HepG2 (cell line): ENCODE results near the gene CDR2L. TPM values are rescaled to one million over a fixed set of nuclear protein-coding genes. Genes with fewer than 3 reads are reported as not detected.
A peak's percentile ranks its signal among the peaks of the same experiment; 100 is the strongest.

Experiments
- E2F1 ChIP-seq: sonication (generic); formaldehyde crosslinking; IDR thresholded peaks from 2 replicates; pipeline ENCODE4 v1.5.0; 2020; ENCODE audit warnings: missing genetic modification reagents
- HOMEZ ChIP-seq: IDR thresholded peaks from 2 replicates; pipeline ENCODE4 v1.6.1; 2016; ENCODE audit warnings: low read depth
- POLR2AphosphoS5 ChIP-seq: IDR thresholded peaks from 2 replicates; pipeline ENCODE4 v1.6.1; 2012; ENCODE audit warnings: low read depth, low read length
- RCOR2 ChIP-seq: IDR thresholded peaks from 2 replicates; pipeline ENCODE4 v1.6.1; 2016; ENCODE audit warnings: missing biosample characterization, missing genetic modification reagents
- SP5 ChIP-seq: IDR thresholded peaks from 2 replicates; pipeline ENCODE4 v1.6.1; 2016; ENCODE audit warnings: low read depth, borderline replicate concordance
- TP53 ChIP-seq: sonication (generic); formaldehyde crosslinking; conservative IDR thresholded peaks from 2 replicates; pipeline ENCODE4 v1.4.0; 2020; ENCODE audit warnings: missing genetic modification reagents
- ZNF234 ChIP-seq: sonication (generic); formaldehyde crosslinking; conservative IDR thresholded peaks from 2 replicates; pipeline ENCODE4 v1.5.1; 2020; ENCODE audit warnings: mild to moderate bottlenecking, missing genetic modification reagents
- ZNF326 ChIP-seq: sonication (generic); formaldehyde crosslinking; IDR thresholded peaks from 2 replicates; pipeline ENCODE4 v1.4.0; 2020; ENCODE audit warnings: missing genetic modification reagents, borderline replicate concordance
- ZNF629 ChIP-seq: sonication (generic); formaldehyde crosslinking; conservative IDR thresholded peaks from 2 replicates; pipeline ENCODE4 v1.5.0; 2020; ENCODE audit warnings: missing genetic modification reagents
- polyA plus RNA-seq, 8 experiments: library from polyadenylated mRNA; depleted of rRNA in 3 of 8; stranded (reverse) in 7 of 8; unstranded in 1 of 8; fragments of >200 nt; fragmentation: Illumina TruSeq in 4 of 8; extraction: Trizol in 4 of 8; gene quantifications; 2 replicates each; pipeline versions ENCODE4 v1.2.1 to v1.2.3, GENCODE V29; 2011 to 2016; ENCODE audit warnings: low read depth in 4 of 8, missing spikeins in 1 of 8, mixed read lengths in 1 of 8; ENCODE audit not compliant: insufficient read depth in 1 of 8
- total RNA-seq, 5 experiments: library from RNA; depleted of rRNA; stranded (reverse); fragments of >200 nt; fragmentation: Illumina TruSeq; extraction: Trizol; gene quantifications; 2 replicates each; pipeline ENCODE4 v1.2.3, GENCODE V29; 2016; ENCODE audit warnings: low read depth in 1 of 5
- TF ChIP-seq, protein P1 (sequence below), 2 experiments: fragments of 450-650 bp in 1 of 2; sonication (generic) in 1 of 2; formaldehyde crosslinking in 1 of 2; IDR thresholded peaks; 2 replicates each; pipeline versions ENCODE4 v1.6.1 to v1.8.0; 2016 to 2022; ENCODE audit warnings: antibody characterized with exemption in 1 of 2, mild to moderate bottlenecking in 1 of 2, missing genetic modification reagents in 1 of 2
- TF ChIP-seq, protein P2 (sequence below): sonication (generic); formaldehyde crosslinking; IDR thresholded peaks from 2 replicates; pipeline ENCODE4 v1.4.0; 2020; ENCODE audit warnings: missing genetic modification reagents, borderline replicate concordance
- TF ChIP-seq, protein P3 (sequence below): sonication (generic); formaldehyde crosslinking; IDR thresholded peaks from 2 replicates; pipeline ENCODE4 v1.8.1; 2023; ENCODE audit warnings: mild to moderate bottlenecking, missing genetic modification reagents

CDR2L gene
- total and polyA plus RNA-seq, 2 of the 13 experiments (the other 11 are each of a cell fraction or from before 2014, with no cell fraction given): 1.9 to 2.1 TPM

- TF ChIP-seq, protein P1, sequence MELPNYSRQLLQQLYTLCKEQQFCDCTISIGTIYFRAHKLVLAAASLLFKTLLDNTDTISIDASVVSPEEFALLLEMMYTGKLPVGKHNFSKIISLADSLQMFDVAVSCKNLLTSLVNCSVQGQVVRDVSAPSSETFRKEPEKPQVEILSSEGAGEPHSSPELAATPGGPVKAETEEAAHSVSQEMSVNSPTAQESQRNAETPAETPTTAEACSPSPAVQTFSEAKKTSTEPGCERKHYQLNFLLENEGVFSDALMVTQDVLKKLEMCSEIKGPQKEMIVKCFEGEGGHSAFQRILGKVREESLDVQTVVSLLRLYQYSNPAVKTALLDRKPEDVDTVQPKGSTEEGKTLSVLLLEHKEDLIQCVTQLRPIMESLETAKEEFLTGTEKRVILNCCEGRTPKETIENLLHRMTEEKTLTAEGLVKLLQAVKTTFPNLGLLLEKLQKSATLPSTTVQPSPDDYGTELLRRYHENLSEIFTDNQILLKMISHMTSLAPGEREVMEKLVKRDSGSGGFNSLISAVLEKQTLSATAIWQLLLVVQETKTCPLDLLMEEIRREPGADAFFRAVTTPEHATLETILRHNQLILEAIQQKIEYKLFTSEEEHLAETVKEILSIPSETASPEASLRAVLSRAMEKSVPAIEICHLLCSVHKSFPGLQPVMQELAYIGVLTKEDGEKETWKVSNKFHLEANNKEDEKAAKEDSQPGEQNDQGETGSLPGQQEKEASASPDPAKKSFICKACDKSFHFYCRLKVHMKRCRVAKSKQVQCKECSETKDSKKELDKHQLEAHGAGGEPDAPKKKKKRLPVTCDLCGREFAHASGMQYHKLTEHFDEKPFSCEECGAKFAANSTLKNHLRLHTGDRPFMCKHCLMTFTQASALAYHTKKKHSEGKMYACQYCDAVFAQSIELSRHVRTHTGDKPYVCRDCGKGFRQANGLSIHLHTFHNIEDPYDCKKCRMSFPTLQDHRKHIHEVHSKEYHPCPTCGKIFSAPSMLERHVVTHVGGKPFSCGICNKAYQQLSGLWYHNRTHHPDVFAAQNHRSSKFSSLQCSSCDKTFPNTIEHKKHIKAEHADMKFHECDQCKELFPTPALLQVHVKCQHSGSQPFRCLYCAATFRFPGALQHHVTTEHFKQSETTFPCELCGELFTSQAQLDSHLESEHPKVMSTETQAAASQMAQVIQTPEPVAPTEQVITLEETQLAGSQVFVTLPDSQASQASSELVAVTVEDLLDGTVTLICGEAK (IDR thresholded peaks at IDR 0.05): no peak
- TF ChIP-seq, protein P1 (CRISPR knock-in tag; IDR thresholded peaks at IDR 0.05): no peak
- no peak for TF ChIP-seq ZNF326 (CRISPR knock-in tag)
- TF ChIP-seq ZNF629 (CRISPR knock-in tag): no peak
- TF ChIP-seq, protein P2, sequence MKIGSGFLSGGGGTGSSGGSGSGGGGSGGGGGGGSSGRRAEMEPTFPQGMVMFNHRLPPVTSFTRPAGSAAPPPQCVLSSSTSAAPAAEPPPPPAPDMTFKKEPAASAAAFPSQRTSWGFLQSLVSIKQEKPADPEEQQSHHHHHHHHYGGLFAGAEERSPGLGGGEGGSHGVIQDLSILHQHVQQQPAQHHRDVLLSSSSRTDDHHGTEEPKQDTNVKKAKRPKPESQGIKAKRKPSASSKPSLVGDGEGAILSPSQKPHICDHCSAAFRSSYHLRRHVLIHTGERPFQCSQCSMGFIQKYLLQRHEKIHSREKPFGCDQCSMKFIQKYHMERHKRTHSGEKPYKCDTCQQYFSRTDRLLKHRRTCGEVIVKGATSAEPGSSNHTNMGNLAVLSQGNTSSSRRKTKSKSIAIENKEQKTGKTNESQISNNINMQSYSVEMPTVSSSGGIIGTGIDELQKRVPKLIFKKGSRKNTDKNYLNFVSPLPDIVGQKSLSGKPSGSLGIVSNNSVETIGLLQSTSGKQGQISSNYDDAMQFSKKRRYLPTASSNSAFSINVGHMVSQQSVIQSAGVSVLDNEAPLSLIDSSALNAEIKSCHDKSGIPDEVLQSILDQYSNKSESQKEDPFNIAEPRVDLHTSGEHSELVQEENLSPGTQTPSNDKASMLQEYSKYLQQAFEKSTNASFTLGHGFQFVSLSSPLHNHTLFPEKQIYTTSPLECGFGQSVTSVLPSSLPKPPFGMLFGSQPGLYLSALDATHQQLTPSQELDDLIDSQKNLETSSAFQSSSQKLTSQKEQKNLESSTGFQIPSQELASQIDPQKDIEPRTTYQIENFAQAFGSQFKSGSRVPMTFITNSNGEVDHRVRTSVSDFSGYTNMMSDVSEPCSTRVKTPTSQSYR (CRISPR knock-in tag): peak; percentile 97
- peak; percentile 54; the same call in 1 of the 2 replicates for TF ChIP-seq SP5 (CRISPR knock-in tag)
- TF ChIP-seq TP53 (CRISPR knock-in tag): no peak
- TF ChIP-seq HOMEZ (CRISPR knock-in tag): no peak
- TF ChIP-seq ZNF234 (CRISPR knock-in tag): no peak
- no peak for TF ChIP-seq POLR2AphosphoS5
- no peak for TF ChIP-seq E2F1 (CRISPR knock-in tag)
- TF ChIP-seq, protein P3, sequence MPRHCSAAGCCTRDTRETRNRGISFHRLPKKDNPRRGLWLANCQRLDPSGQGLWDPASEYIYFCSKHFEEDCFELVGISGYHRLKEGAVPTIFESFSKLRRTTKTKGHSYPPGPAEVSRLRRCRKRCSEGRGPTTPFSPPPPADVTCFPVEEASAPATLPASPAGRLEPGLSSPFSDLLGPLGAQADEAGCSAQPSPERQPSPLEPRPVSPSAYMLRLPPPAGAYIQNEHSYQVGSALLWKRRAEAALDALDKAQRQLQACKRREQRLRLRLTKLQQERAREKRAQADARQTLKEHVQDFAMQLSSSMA (CRISPR knock-in tag): no peak
- TF ChIP-seq RCOR2 (CRISPR knock-in tag): no peak
Observed at GRCh38 chr17:74960570-74961342, 26.7 kb upstream of the CDR2L start (continued).
